ENCODE results near the gene EDNRA. TPM values are rescaled to one million over a fixed set of nuclear protein-coding genes. Genes with fewer than 3 reads are reported as not detected.

EDNRA gene
- total RNA-seq, 1 experiment from 2014 or later = 2.5 TPM

GRCh38 chr4:147594107-147594506 lies 113.2 kb downstream of the EDNRA start:
- ATAC-seq (peak; percentile 52), DNase-seq (ENCODE audit: low spot score) (no peak)
- no peak overlapping the region for H3K4me3 Mint-ChIP-seq
- H3K27me3 Mint-ChIP-seq (ENCODE audit: low read depth) = no peaks in the 10 kb centered on the region
- peaks cover 8% of the 10 kb centered on the region; the same call in 1 of the 2 replicates for H3K9me3 Mint-ChIP-seq
- H3K4me1 Mint-ChIP-seq = peaks cover 23% of the 10 kb centered on the region
- POLR2A ChIA-PET = no interaction called here
- H3K36me3 Mint-ChIP-seq = no peaks in the 10 kb centered on the region
- no peak overlapping the region for H3K27ac Mint-ChIP-seq
- no peak for TF ChIP-seq ELF4 (CRISPR knock-in tag; IDR thresholded peaks at IDR 0.05; ENCODE audit: low read depth)
- TF ChIP-seq ZNF317 (CRISPR knock-in tag; IDR thresholded peaks at IDR 0.05; ENCODE audit: borderline replicate concordance, low read depth) = no peak
- TF ChIP-seq CREB1 (CRISPR knock-in tag; IDR thresholded peaks at IDR 0.05) = no peak
- TF ChIP-seq, protein P1, sequence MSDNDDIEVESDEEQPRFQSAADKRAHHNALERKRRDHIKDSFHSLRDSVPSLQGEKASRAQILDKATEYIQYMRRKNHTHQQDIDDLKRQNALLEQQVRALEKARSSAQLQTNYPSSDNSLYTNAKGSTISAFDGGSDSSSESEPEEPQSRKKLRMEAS (CRISPR knock-in tag; IDR thresholded peaks at IDR 0.05) = no peak
- no peak for TF ChIP-seq PRRX2 (CRISPR knock-in tag; IDR thresholded peaks at IDR 0.05)
- TF ChIP-seq, protein P2, sequence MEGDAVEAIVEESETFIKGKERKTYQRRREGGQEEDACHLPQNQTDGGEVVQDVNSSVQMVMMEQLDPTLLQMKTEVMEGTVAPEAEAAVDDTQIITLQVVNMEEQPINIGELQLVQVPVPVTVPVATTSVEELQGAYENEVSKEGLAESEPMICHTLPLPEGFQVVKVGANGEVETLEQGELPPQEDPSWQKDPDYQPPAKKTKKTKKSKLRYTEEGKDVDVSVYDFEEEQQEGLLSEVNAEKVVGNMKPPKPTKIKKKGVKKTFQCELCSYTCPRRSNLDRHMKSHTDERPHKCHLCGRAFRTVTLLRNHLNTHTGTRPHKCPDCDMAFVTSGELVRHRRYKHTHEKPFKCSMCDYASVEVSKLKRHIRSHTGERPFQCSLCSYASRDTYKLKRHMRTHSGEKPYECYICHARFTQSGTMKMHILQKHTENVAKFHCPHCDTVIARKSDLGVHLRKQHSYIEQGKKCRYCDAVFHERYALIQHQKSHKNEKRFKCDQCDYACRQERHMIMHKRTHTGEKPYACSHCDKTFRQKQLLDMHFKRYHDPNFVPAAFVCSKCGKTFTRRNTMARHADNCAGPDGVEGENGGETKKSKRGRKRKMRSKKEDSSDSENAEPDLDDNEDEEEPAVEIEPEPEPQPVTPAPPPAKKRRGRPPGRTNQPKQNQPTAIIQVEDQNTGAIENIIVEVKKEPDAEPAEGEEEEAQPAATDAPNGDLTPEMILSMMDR (IDR thresholded peaks at IDR 0.05) = no peak
- no peak for TF ChIP-seq JAZF1 (CRISPR knock-in tag; IDR thresholded peaks at IDR 0.05)
- TF ChIP-seq, protein P3, sequence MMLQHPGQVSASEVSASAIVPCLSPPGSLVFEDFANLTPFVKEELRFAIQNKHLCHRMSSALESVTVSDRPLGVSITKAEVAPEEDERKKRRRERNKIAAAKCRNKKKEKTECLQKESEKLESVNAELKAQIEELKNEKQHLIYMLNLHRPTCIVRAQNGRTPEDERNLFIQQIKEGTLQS (CRISPR knock-in tag; conservative IDR thresholded peaks at IDR 0.05) = no peak
- TF ChIP-seq, protein P4, sequence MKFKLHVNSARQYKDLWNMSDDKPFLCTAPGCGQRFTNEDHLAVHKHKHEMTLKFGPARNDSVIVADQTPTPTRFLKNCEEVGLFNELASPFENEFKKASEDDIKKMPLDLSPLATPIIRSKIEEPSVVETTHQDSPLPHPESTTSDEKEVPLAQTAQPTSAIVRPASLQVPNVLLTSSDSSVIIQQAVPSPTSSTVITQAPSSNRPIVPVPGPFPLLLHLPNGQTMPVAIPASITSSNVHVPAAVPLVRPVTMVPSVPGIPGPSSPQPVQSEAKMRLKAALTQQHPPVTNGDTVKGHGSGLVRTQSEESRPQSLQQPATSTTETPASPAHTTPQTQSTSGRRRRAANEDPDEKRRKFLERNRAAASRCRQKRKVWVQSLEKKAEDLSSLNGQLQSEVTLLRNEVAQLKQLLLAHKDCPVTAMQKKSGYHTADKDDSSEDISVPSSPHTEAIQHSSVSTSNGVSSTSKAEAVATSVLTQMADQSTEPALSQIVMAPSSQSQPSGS (CRISPR knock-in tag; IDR thresholded peaks at IDR 0.05; ENCODE audit: borderline replicate concordance, low read depth) = no peak
- no peak for TF ChIP-seq FOXP4 (CRISPR knock-in tag; IDR thresholded peaks at IDR 0.05)
- no peak for TF ChIP-seq MYBL2 (CRISPR knock-in tag; IDR thresholded peaks at IDR 0.05)
- no peak for TF ChIP-seq ZNF232 (CRISPR knock-in tag; IDR thresholded peaks at IDR 0.05)
- TF ChIP-seq CBFB (CRISPR knock-in tag; IDR thresholded peaks at IDR 0.05; ENCODE audit: low read depth) = no peak
- no peak for TF ChIP-seq NR1H2 (CRISPR knock-in tag; IDR thresholded peaks at IDR 0.05)
- TF ChIP-seq MXD4 (CRISPR knock-in tag; IDR thresholded peaks at IDR 0.05; ENCODE audit: borderline replicate concordance) = no peak
- CTCF ChIA-PET = interaction anchor here (0.9 to 4.8 kb wide), 5 partner anchors 23 to 272 kb away, joined by 3 to 48 read pairs (median 3); partner anchors contain the start of gene TMEM184C

Other genes starting within 250 kb of the EDNRA start
- gene TMEM184C, start 136.3 kb downstream of the EDNRA start, total RNA-seq (2021) = 42.3 to 43.7 TPM (median 43.4 TPM) in 3 replicates
- gene PRMT9, start 203.1 kb downstream of the EDNRA start, total RNA-seq (2021) = 9.5 to 11.4 TPM (median 10.4 TPM) in 3 replicates

Data from WTC11 (cell line).